Measurements from ENCODE around the gene ADRB1. TPM values are rescaled to one million over a fixed set of nuclear protein-coding genes. Genes with fewer than 3 reads are reported as not detected.

Gene ADRB1
- total RNA-seq, 2 donors from 2014 or later, result 32.8 to 49.8 TPM

- no peak overlapping the region for H3K27ac ChIP-seq
- peaks cover 0 to 3% of the 10 kb centered on the region in 2 donors for H3K4me1 ChIP-seq
- H3K4me3 ChIP-seq, result no peak overlapping the region
- no peaks in the 10 kb centered on the region for H3K9me3 ChIP-seq
- no peaks in the 10 kb centered on the region for H3K36me3 ChIP-seq
- no peak for DNase-seq (ENCODE audit: low spot score)
- no peaks in the 10 kb centered on the region for H3K27me3 ChIP-seq
- TF ChIP-seq CTCF (IDR thresholded peaks at IDR 0.05), result no peak
These were observed 13.5 kb upstream of the ADRB1 start for GRCh38 chr10:114030140-114030539.

GRCh38 chr10:114031073-114031972 is 12.3 kb upstream of the ADRB1 start:
- Histone ChIP-seq H3K4me3 (no peak overlapping the region), H3K36me3 (no peaks in the 10 kb centered on the region), H3K27me3 (no peaks in the 10 kb centered on the region), H3K9me3 (no peaks in the 10 kb centered on the region), H3K4me1 (no peaks in the 10 kb centered on the region), H3K27ac (no peak overlapping the region)
- DNase-seq (ENCODE audit: low spot score), result no peak
- no peak for TF ChIP-seq CTCF (IDR thresholded peaks at IDR 0.05)

- no peak for TF ChIP-seq CTCF (IDR thresholded peaks at IDR 0.05)
- Histone ChIP-seq H3K4me3 (no peak overlapping the region), H3K36me3 (no peaks in the 10 kb centered on the region), H3K27ac (no peak overlapping the region), H3K4me1 (no peaks in the 10 kb centered on the region), H3K27me3 (no peaks in the 10 kb centered on the region), H3K9me3 (no peaks in the 10 kb centered on the region)
- DNase-seq (ENCODE audit: low spot score), result no peak
These were observed 10.1 kb upstream of the ADRB1 start for GRCh38 chr10:114033566-114033965.

GRCh38 chr10:114034923-114035645 is 8.6 kb upstream of the ADRB1 start:
- no peak overlapping the region for H3K27ac ChIP-seq
- no peak for TF ChIP-seq CTCF (IDR thresholded peaks at IDR 0.05)
- H3K36me3 ChIP-seq, result no peaks in the 10 kb centered on the region
- no peak for DNase-seq (ENCODE audit: low spot score)
- H3K4me3 ChIP-seq, result no peak overlapping the region
- H3K4me1 ChIP-seq, result no peaks in the 10 kb centered on the region
- no peaks in the 10 kb centered on the region for H3K27me3 ChIP-seq
- no peaks in the 10 kb centered on the region for H3K9me3 ChIP-seq

- Histone ChIP-seq H3K4me1 (no peaks in the 10 kb centered on the region), H3K9me3 (no peaks in the 10 kb centered on the region), H3K36me3 (no peaks in the 10 kb centered on the region), H3K4me3 (no peak overlapping the region), H3K27ac (no peak overlapping the region), H3K27me3 (no peaks in the 10 kb centered on the region)
- DNase-seq (ENCODE audit: low spot score), result no peak
- no peak for TF ChIP-seq CTCF (IDR thresholded peaks at IDR 0.05)
These were observed 7.9 kb upstream of the ADRB1 start for GRCh38 chr10:114035791-114036190.
